HTERT RPE-1 (cell line): Measurements from ENCODE around the gene PCDHGA6.

Experiments used
- in situ Hi-C: fragments of 300-500 bp; cut with MboI; formaldehyde crosslinking; loops from 4 replicates; pipeline ENCODE4 v1.14.3; 2020; ENCODE audit warnings: low sequenced_read_pairs

PCDHGA6 gene

DNA sequence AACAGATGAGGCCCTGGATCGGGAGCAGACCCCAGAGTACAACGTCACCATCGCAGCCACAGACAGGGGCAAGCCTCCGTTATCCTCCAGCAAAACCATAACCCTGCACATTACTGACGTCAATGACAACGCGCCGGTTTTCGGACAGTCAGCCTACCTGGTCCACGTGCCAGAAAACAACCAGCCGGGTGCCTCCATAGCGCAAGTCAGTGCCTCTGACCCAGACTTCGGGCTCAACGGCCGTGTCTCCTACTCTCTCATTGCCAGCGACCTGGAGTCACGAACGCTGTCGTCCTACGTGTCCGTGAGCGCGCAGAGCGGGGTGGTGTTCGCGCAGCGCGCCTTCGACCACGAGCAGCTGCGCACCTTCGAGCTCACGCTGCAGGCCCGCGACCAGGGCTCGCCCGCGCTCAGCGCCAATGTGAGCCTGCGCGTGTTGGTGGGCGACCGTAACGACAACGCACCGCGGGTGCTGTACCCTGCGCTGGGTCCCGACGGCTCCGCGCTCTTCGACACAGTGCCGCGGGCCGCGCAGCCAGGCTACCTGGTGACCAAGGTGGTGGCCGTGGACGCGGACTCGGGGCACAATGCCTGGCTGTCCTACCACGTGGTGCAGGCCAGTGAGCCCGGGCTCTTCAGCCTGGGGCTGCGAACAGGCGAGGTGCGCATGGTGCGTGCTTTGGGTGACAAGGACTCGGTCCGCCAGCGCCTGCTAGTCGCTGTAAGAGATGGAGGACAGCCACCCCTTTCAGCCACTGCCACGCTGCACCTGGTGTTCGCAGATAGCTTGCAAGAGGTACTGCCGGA, 45.6 kb downstream of the PCDHGA6 start:
- in situ Hi-C loops, result no loop called here

DNA sequence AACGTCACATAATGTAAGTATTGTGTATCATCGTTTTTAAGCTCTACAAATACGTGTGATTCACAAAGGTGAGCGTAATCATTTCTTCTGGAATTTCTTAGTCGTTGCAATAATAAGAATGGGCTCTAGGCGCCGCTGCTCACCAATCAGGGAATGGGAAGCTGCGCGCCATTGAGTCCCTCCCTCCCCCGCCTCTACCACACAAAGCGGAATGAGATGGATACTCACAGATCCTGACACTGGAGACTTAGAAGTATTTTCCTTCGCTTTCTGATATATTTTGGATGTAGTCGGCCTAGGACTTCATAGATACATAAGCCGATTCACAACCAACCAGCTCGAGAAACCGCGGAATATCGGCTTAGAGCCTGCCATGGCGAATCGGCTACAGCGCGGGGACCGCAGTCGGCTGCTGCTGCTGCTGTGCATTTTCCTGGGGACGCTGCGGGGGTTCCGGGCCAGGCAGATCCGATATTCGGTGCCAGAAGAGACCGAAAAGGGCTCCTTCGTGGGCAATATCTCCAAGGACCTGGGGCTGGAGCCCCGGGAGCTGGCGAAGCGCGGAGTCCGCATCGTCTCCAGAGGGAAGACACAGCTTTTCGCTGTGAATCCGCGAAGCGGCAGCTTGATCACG, 47.3 kb downstream of the PCDHGA6 start, which contains the start of gene PCDHGA11:
Gene PCDHGA11, plus strand, starts transcription at position 197 of the 634 bp plus-strand sequence. Its CDS starts 177 bp downstream, at position 374.
- in situ Hi-C loops, result no loop called here

DNA sequence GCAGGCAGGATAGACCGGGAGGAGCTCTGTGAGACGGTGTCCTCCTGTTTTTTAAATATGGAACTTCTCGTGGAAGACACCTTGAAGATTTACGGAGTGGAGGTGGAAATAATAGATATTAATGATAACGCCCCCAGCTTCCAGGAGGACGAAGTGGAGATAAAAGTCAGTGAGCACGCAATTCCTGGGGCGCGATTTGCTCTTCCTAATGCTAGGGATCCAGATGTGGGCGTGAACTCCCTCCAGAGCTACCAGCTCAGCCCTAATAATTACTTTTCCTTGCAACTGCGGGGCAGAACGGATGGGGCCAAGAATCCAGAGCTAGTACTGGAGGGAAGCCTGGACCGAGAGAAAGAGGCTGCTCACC, 47.8 kb downstream of the PCDHGA6 start:
- in situ Hi-C loops, result no loop called here

DNA sequence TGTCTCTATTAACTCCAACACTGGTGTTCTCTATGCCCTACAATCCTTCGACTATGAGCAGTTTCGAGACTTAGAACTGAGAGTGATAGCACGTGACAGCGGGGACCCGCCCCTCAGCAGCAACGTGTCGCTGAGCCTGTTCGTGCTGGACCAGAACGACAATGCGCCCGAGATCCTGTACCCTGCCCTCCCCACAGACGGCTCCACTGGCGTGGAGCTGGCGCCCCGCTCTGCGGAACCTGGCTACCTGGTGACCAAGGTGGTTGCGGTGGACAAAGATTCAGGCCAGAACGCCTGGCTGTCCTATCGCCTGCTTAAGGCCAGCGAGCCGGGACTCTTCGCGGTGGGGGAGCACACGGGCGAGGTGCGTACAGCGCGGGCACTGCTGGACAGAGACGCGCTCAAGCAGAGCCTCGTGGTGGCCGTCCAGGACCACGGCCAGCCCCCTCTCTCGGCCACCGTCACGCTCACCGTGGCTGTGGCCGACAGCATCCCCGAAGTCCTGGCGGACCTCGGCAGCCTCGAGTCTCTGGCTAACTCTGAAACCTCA, 49.1 kb downstream of the PCDHGA6 start:
- in situ Hi-C loops, result no loop called here

DNA sequence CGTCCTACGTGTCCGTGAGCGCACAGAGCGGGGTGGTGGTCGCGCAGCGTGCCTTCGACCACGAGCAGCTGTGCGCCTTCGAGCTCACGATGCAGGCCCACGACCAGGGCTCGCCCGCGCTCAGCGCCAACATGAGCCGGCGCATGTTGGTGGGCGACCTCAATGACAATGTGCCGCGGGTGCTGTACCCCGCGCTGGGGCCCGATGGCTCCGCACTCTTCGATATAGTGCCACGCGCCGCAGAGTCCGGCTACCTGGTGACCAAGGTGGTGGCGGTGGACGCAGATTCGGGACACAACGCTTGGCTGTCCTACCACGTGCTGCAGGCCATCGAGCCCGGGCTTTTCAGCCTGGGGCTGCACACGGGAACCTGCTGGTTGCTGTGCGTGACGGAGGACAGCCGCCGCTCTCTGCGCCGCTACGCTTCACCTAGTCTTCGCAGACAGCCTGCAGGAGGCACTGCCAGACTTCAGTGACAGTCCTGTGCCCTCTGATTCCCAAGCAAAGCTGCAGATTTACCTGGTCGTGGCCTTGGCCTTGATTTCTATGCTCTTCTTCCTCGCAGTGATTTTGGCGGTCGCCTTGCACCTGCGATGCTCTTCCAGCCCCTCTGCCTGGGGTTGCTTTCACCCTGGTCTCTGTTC, 54.2 kb downstream of the PCDHGA6 start:
- in situ Hi-C loops, result no loop called here
